Ramos (cell line): ENCODE data around the gene SUN1.
"Not testable (repeated sequence)": the region's sequence is repeated elsewhere in the genome, so short reads cannot be mapped to it uniquely, and the experiment has no call there.

Source experiments
- in situ Hi-C: fragments of 300-500 bp; cut with MboI; formaldehyde crosslinking; loops from one replicate; pipeline ENCODE4 v1.14.3; 2022; ENCODE audit warnings: low sequenced_read_pairs; ENCODE audit not compliant: unreplicated experiment

Gene SUN1

GRCh38 chr7:831596-832166 is 595 bp upstream of the SUN1 start:
- in situ Hi-C loops: no loop called here

GRCh38 chr7:832968-833424 is 720 bp downstream of the SUN1 start:
- in situ Hi-C loops: no loop called here

GRCh38 chr7:833601-834258 is 1.5 kb downstream of the SUN1 start:
- in situ Hi-C loops: no loop called here

GRCh38 chr7:834277-834676 is 2.0 kb downstream of the SUN1 start:
- in situ Hi-C loops: no loop called here

GRCh38 chr7:835021-835420 is 2.7 kb downstream of the SUN1 start:
- in situ Hi-C loops: no loop called here

GRCh38 chr7:835485-836401 is 3.5 kb downstream of the SUN1 start:
- in situ Hi-C loops: no loop called here

GRCh38 chr7:836429-836828 is 4.2 kb downstream of the SUN1 start:
- in situ Hi-C loops: no loop called here

- in situ Hi-C loops: no loop called here
These were observed 4.7 kb downstream of the SUN1 start for GRCh38 chr7:837001-837400.

GRCh38 chr7:840001-840600 is 7.8 kb downstream of the SUN1 start:
- in situ Hi-C loops: no loop called here

- in situ Hi-C loops: no loop called here
These were observed 9.7 kb downstream of the SUN1 start for GRCh38 chr7:841943-842342.

GRCh38 chr7:842431-843031 is 10.3 kb downstream of the SUN1 start:
- in situ Hi-C loops: no loop called here

GRCh38 chr7:843230-843629 is 11.0 kb downstream of the SUN1 start:
- in situ Hi-C loops: no loop called here

GRCh38 chr7:844043-844442 is 11.8 kb downstream of the SUN1 start:
- in situ Hi-C loops: no loop called here

- in situ Hi-C loops: no loop called here
These were observed 12.2 kb downstream of the SUN1 start for GRCh38 chr7:844514-844913.

GRCh38 chr7:845091-845490 is 12.8 kb downstream of the SUN1 start:
- in situ Hi-C loops: no loop called here

- in situ Hi-C loops: no loop called here
These were observed 13.5 kb downstream of the SUN1 start for GRCh38 chr7:845731-846130.

GRCh38 chr7:846958-847650 is 14.8 kb downstream of the SUN1 start:
- in situ Hi-C loops: not testable (repeated sequence)

GRCh38 chr7:847728-848127 is 15.5 kb downstream of the SUN1 start:
- in situ Hi-C loops: not testable (repeated sequence)

GRCh38 chr7:849145-849544 is 16.9 kb downstream of the SUN1 start:
- in situ Hi-C loops: no loop called here

GRCh38 chr7:849781-850180 is 17.5 kb downstream of the SUN1 start:
- in situ Hi-C loops: no loop called here
